Neural progenitor cell (in vitro differentiated cells): ENCODE results near the gene MAPK7.

Experiments used
- EZH2phosphoT487 ChIP-seq: fragments of 200-600 bp; sonication (generic); IDR thresholded peaks from 2 replicates; pipeline ENCODE4 v1.6.1; 2017; ENCODE audit warnings: antibody characterized with exemption
- TF ChIP-seq, protein P1 (sequence below): fragments of 200-600 bp; sonication (generic); IDR thresholded peaks from 2 replicates; pipeline ENCODE4 v1.5.1; 2017; ENCODE audit warnings: antibody characterized with exemption, mild to moderate bottlenecking

DNA sequence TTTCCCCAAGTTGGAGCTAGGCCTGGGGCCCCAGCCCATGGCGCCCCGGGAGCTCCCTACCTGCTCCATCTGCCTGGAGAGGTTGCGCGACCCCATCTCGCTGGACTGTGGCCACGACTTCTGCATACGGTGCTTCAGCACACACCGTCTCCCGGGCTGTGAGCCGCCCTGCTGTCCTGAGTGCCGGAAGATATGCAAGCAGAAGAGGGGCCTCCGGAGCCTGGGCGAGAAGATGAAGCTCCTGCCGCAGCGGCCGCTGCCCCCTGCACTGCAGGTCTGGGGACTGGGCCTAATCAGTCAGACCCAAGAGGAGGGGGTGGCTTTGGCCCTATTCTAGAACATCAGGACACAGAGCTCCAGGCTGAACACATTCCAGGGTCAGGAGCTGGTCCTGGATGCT lies 34.2 kb downstream of the MAPK7 start:
- TF ChIP-seq, protein P1, sequence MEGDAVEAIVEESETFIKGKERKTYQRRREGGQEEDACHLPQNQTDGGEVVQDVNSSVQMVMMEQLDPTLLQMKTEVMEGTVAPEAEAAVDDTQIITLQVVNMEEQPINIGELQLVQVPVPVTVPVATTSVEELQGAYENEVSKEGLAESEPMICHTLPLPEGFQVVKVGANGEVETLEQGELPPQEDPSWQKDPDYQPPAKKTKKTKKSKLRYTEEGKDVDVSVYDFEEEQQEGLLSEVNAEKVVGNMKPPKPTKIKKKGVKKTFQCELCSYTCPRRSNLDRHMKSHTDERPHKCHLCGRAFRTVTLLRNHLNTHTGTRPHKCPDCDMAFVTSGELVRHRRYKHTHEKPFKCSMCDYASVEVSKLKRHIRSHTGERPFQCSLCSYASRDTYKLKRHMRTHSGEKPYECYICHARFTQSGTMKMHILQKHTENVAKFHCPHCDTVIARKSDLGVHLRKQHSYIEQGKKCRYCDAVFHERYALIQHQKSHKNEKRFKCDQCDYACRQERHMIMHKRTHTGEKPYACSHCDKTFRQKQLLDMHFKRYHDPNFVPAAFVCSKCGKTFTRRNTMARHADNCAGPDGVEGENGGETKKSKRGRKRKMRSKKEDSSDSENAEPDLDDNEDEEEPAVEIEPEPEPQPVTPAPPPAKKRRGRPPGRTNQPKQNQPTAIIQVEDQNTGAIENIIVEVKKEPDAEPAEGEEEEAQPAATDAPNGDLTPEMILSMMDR = no peak
- TF ChIP-seq EZH2phosphoT487 = no peak
